Liver (tissue), 9 donors: ENCODE data around the gene NAALADL1. TPM values are rescaled to one million over a fixed set of nuclear protein-coding genes. Genes with fewer than 3 reads are reported as not detected.

Experiments
- DNase-seq: peaks from one replicate; pipeline ENCODE4 v3.0.0-alpha.2; 2017; ENCODE audit warnings: low spot score
- H3K27ac ChIP-seq, 2 donors: one replicate each; pipeline ENCODE4 v1.7.0; 2013; ENCODE audit warnings: inconsistent platforms in 2 of 2, low read length in 2 of 2, control low read depth in 1 of 2, low read depth in 1 of 2, mild to moderate bottlenecking in 1 of 2
- H3K27me3 ChIP-seq, 4 donors: one replicate each; pipeline versions ENCODE4 v1.6.1 to v1.7.0; 2013; ENCODE audit warnings: low read length in 3 of 4, inconsistent platforms in 1 of 4, mild to moderate bottlenecking in 1 of 4, moderate library complexity in 1 of 4; ENCODE audit not compliant: control insufficient read depth in 4 of 4, insufficient read depth in 4 of 4
- H3K36me3 ChIP-seq, 4 donors: one replicate each; pipeline versions ENCODE4 v1.6.1 to v1.7.0; 2013; ENCODE audit warnings: low read length in 3 of 4, mild to moderate bottlenecking in 3 of 4, low read depth in 1 of 4, moderate library complexity in 1 of 4; ENCODE audit not compliant: control insufficient read depth in 4 of 4, insufficient read depth in 3 of 4
- H3K4me1 ChIP-seq, 4 donors: one replicate each; pipeline versions ENCODE4 v1.6.1 to v1.7.0; 2013; ENCODE audit warnings: low read length in 3 of 4, mild to moderate bottlenecking in 3 of 4, moderate library complexity in 1 of 4; ENCODE audit not compliant: control insufficient read depth in 4 of 4, insufficient read depth in 4 of 4
- H3K4me3 ChIP-seq, 3 donors: one replicate each; pipeline versions ENCODE4 v1.6.1 to v1.7.0; 2013; ENCODE audit warnings: low read length in 3 of 3, control low read depth in 1 of 3, low read depth in 1 of 3, mild to moderate bottlenecking in 1 of 3
- H3K9ac ChIP-seq, 2 donors: one replicate each; pipeline ENCODE4 v1.7.0; 2013; ENCODE audit warnings: low read length in 2 of 2, mild to moderate bottlenecking in 2 of 2, moderate library complexity in 2 of 2, control low read depth in 1 of 2, low read depth in 1 of 2
- H3K9me3 ChIP-seq, 4 donors: one replicate each; pipeline versions ENCODE4 v1.6.1 to v1.7.0; 2013; ENCODE audit warnings: low read length in 3 of 4; ENCODE audit not compliant: control insufficient read depth in 4 of 4
- CTCF ChIP-seq: fragments of 150-350 bp; IDR thresholded peaks from 2 replicates; pipeline ENCODE4 v1.5.1; 2017; ENCODE audit warnings: improper control_type of control experiment, low read depth, low read length; ENCODE audit not compliant: missing input control
- EGR1 ChIP-seq, 2 donors: IDR thresholded peaks; 2 replicates each; pipeline ENCODE4 v1.6.1; 2016 to 2018; ENCODE audit warnings: antibody characterized with exemption in 2 of 2, low read depth in 2 of 2
- FOXA1 ChIP-seq: IDR thresholded peaks from 2 replicates; pipeline ENCODE4 v1.6.1; 2016; ENCODE audit warnings: antibody characterized with exemption
- FOXA2 ChIP-seq: IDR thresholded peaks from 2 replicates; pipeline ENCODE4 v1.6.1; 2016; ENCODE audit warnings: antibody characterized with exemption
- GABPA ChIP-seq, 2 donors: IDR thresholded peaks in 1 of 2; conservative IDR thresholded peaks in 1 of 2; 2 replicates each; pipeline ENCODE4 v1.6.1; 2016; ENCODE audit warnings: antibody characterized with exemption in 2 of 2, mild to moderate bottlenecking in 1 of 2, moderate library complexity in 1 of 2
- HNF4A ChIP-seq, 2 donors: conservative IDR thresholded peaks; 2 replicates each; pipeline ENCODE4 v1.6.1; 2016; ENCODE audit warnings: antibody characterized with exemption in 2 of 2, mild to moderate bottlenecking in 2 of 2
- HNF4G ChIP-seq: IDR thresholded peaks from 2 replicates; pipeline ENCODE4 v1.6.1; 2016; ENCODE audit warnings: antibody characterized with exemption
- JUND ChIP-seq, 2 donors: IDR thresholded peaks; 2 replicates each; pipeline ENCODE4 v1.6.1; 2016; ENCODE audit warnings: antibody characterized with exemption in 2 of 2
- NR2F2 ChIP-seq: IDR thresholded peaks from 2 replicates; pipeline ENCODE4 v1.6.1; 2016; ENCODE audit warnings: antibody characterized with exemption
- RAD21 ChIP-seq, 2 donors: IDR thresholded peaks; 2 replicates each; pipeline ENCODE4 v1.6.1; 2016; ENCODE audit warnings: antibody characterized with exemption in 2 of 2, mild to moderate bottlenecking in 2 of 2
- REST ChIP-seq: IDR thresholded peaks from 2 replicates; pipeline ENCODE4 v1.6.1; 2016; ENCODE audit warnings: antibody characterized with exemption, mild to moderate bottlenecking
- RXRA ChIP-seq, 2 donors: IDR thresholded peaks; 2 replicates each; pipeline ENCODE4 v1.6.1; 2017 to 2018; ENCODE audit warnings: antibody characterized with exemption in 2 of 2, mild to moderate bottlenecking in 1 of 2
- SP1 ChIP-seq: IDR thresholded peaks from 2 replicates; pipeline ENCODE4 v1.6.1; 2018; ENCODE audit warnings: antibody characterized with exemption, mild to moderate bottlenecking
- YY1 ChIP-seq: IDR thresholded peaks from 2 replicates; pipeline ENCODE4 v1.6.1; 2016; ENCODE audit warnings: antibody characterized with exemption, mild to moderate bottlenecking
- WGBS: extraction: QIAGEN DNeasy Blood & Tissue Kit; methylation state at CpG from one replicate; pipeline ENCODE4 v1.1.7; 2013; 5-methylcytosine and 5-hydroxymethylcytosine counted together
- polyA plus RNA-seq, 2 donors: library from polyadenylated mRNA; stranded (reverse) in 1 of 2; unstranded in 1 of 2; fragments of 200-250 nt in 1 of 2; fragments of >200 nt in 1 of 2; fragmentation: Nextera tagmentation in 1 of 2; extraction: Ambion mirVana in 1 of 2; gene quantifications; one replicate each; pipeline versions ENCODE4 v1.2.1 to v1.2.3, GENCODE V29; 2013 to 2015
- total RNA-seq, 2 donors: library from RNA; depleted of rRNA; stranded (reverse); fragments of >200 nt; gene quantifications; one replicate each; pipeline ENCODE4 v1.2.3, GENCODE V29; 2014
- TF ChIP-seq, protein P1 (sequence below): IDR thresholded peaks from 2 replicates; pipeline ENCODE4 v1.6.1; 2016; ENCODE audit warnings: antibody characterized with exemption
- TF ChIP-seq, protein P2 (sequence below): IDR thresholded peaks from 2 replicates; pipeline ENCODE4 v1.6.1; 2016; ENCODE audit warnings: antibody characterized with exemption
- donor health status: healthy.
- donor health status: healthy.
- donor health status: healthy.
- donor health status: healthy.
- donor health status: healthy.

The NAALADL1 gene
- total and polyA plus RNA-seq, 4 donors = 1.2 to 2.1 (median 1.6) TPM

DNA sequence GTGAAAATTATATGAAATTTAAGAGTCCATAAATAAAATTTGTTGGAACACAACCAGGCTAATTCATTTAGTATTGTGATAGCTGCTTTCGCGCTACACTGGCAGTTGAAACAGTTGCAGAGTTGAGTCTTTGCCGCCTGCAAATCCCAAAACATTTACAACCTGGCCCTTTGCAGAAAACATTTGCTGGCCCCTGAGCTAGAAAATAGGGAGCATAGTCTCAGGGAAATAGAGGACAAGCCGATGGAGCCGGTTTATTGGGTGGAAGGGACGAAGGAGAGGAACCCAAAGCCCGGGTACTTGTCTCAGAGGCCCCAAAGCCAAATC, 17.9 kb downstream of the NAALADL1 start:
- no peak for DNase-seq
- peaks cover 4 to 19% (median 11%) of the 10 kb centered on the region in 4 donors for H3K4me1 ChIP-seq
- peak overlapping the region; percentile 89 to 96 for H3K27ac ChIP-seq
- no peaks in the 10 kb centered on the region for H3K9me3 ChIP-seq
- peak overlapping the region; percentile 45 to 83 (median 61) for H3K4me3 ChIP-seq
- 15% methylated on average over 7 of the region's 7 CpGs for WGBS
- peak overlapping the region; percentile 40 to 64 for H3K9ac ChIP-seq
- H3K27me3 ChIP-seq = no peaks in the 10 kb centered on the region
- peaks cover 0 to 13% (median 10%) of the 10 kb centered on the region in 4 donors for H3K36me3 ChIP-seq
- no peak for TF ChIP-seq REST
- TF ChIP-seq HNF4A (conservative IDR thresholded peaks at IDR 0.05) = no peak
- TF ChIP-seq RXRA (IDR thresholded peaks at IDR 0.05) = no peak
- TF ChIP-seq, protein P1, sequence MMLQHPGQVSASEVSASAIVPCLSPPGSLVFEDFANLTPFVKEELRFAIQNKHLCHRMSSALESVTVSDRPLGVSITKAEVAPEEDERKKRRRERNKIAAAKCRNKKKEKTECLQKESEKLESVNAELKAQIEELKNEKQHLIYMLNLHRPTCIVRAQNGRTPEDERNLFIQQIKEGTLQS = no peak
- TF ChIP-seq EGR1 (IDR thresholded peaks at IDR 0.05; ENCODE audit: low read depth in 2 of 2) = no peak
- no peak for TF ChIP-seq CTCF
- TF ChIP-seq SP1 = no peak
- TF ChIP-seq FOXA2 = no peak
- TF ChIP-seq, protein P2, sequence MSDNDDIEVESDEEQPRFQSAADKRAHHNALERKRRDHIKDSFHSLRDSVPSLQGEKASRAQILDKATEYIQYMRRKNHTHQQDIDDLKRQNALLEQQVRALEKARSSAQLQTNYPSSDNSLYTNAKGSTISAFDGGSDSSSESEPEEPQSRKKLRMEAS = no peak
- no peak for TF ChIP-seq GABPA (IDR thresholded peaks at IDR 0.05 in 1 of 2, conservative IDR thresholded peaks at IDR 0.05 in 1 of 2)
- TF ChIP-seq YY1 = no peak
- no peak for TF ChIP-seq RAD21 (IDR thresholded peaks at IDR 0.05)
- TF ChIP-seq NR2F2 = no peak
- no peak for TF ChIP-seq HNF4G
- no peak for TF ChIP-seq JUND (IDR thresholded peaks at IDR 0.05)

GRCh38 chr11:65036931-65037330, 21.4 kb downstream of the NAALADL1 start:
- WGBS = 83% methylated on average over 6 of the region's 6 CpGs
- no peak overlapping the region for H3K9ac ChIP-seq
- no peak overlapping the region for H3K4me3 ChIP-seq
- DNase-seq = no peak
- H3K4me1 ChIP-seq = peaks cover 4 to 16% (median 11%) of the 10 kb centered on the region in 4 donors
- no peak overlapping the region for H3K27ac ChIP-seq
- H3K27me3 ChIP-seq = no peaks in the 10 kb centered on the region
- TF ChIP-seq YY1 (no peak), EGR1 (IDR thresholded peaks at IDR 0.05; ENCODE audit: low read depth in 2 of 2) (no peak), RXRA (IDR thresholded peaks at IDR 0.05) (no peak), GABPA (IDR thresholded peaks at IDR 0.05 in 1 of 2, conservative IDR thresholded peaks at IDR 0.05 in 1 of 2) (no peak), CTCF (no peak), FOXA1 (no peak), REST (no peak), HNF4G (no peak)
- TF ChIP-seq, protein P1 = no peak
- peaks cover 3 to 35% (median 16%) of the 10 kb centered on the region in 4 donors for H3K36me3 ChIP-seq
- H3K9me3 ChIP-seq = no peaks in the 10 kb centered on the region
